HG03025 (cell line): ENCODE measurements around the gene DEPDC5.

Source experiments
- ATAC-seq: cut with Tn5 transposase; IDR thresholded peaks from one replicate; pipeline ENCODE4 v1.9.1; 2021; ENCODE audit warnings: mild to moderate bottlenecking, moderate library complexity; ENCODE audit not compliant: unreplicated experiment, low FRiP score

The DEPDC5 gene

DNA sequence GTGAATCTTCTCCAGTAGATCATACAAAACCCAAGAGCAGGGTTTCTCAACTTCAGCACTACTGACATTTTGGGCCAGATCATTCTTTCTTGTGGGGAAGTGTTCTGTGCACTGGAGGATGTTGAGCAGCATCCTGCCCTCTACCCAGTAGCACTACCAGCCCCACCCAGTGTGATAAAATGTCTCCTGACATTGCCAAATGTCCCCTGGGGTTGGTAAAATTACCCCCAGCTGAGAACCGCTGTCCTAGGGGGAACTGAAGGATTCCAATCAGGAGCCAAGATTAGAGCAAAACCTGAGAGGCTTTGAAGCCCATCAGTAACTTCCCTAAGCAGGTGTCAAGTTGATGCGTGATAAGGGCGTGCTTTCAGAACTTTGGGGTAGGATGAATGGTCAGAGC is 129.2 kb downstream of the DEPDC5 start:
- no peak for ATAC-seq

DNA sequence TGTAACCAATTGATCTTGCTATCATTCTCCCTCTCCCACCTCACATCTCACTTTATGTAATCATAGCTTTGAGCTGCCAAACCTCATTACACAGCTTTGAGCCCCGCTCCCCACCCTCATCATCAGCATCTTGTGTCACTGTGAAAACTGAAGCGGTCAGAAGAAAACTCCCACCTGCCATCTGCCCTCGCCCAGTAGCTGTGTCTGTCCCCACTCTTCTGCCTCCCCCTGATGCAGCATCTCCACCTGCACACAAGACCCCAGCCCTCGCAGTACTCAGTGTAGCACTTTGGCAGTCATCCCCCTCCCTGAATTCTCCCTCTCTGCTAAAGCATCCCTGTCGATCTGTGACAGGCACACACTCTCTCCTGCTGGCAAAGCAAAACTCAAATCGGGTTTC is 130.2 kb downstream of the DEPDC5 start:
- no peak for ATAC-seq

DNA sequence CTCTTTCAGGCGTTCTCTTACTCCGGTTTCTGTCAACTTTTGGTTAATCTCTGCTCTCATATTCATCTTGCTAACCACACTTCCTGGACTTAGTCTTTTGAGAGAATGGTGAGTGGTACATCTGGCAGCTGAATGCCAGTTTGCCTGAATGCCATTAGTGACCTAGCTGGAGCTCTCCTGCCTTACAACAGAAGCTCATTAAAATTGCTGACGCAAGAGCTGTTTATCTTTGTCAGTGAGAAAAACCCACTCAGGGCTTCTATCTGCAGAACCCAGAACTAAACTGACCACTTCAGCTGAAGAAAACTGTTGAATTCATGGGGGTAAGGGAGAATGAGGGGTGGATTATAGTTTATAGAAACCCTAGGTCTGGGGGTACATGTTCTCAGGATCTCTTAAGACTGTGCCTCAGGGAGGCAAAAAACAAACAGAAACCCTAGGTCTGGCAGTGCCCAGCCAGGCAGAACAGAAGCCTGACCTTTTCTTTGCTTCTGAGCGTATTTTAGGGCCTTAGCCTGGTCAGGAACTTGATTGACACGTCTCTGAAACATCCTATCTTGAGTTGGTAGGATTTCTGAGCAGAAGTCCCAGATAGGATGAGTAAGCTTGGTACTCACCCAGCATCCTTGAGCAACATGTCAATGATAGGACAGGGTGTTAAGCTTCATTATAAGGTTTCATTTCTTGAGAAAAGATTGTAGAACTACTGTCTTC is 137.7 kb downstream of the DEPDC5 start:
- no peak for ATAC-seq

DNA sequence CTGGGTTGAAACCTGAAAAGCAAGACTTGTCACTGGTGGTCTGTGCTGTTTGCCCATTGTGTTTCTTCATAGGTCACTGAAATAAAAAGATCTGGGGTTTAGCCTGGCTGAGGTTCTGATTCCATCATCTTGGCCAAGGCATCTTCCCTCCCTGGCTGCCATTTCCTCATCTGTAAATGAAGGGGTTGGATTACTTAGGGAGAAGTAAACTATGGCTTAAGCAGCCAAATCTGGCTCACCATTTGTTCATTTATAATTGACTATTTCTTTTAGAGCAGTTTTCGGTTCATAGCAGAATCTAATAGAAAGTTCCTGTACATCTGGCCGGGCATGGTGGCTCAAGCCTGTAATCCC is 138.2 kb downstream of the DEPDC5 start:
- no peak for ATAC-seq

DNA sequence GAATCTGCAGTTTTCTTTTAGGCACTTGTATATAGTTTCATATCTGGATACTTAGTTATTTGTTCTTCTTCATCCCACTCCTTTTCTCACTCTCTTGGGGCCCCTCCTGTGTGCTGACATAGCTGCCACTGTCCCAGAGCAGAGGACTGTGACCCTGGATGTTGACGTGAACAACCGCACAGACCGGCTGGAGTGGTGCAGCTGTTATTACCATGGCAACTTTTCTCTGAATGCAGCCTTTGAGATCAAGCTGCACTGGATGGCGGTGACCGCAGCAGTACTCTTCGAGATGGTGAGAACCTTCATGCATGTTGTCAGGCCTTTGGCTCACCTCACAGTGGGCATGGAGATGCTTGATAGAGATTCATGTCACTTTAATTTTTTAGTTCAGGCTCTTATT is 139.6 kb downstream of the DEPDC5 start:
- ATAC-seq = no peak

DNA sequence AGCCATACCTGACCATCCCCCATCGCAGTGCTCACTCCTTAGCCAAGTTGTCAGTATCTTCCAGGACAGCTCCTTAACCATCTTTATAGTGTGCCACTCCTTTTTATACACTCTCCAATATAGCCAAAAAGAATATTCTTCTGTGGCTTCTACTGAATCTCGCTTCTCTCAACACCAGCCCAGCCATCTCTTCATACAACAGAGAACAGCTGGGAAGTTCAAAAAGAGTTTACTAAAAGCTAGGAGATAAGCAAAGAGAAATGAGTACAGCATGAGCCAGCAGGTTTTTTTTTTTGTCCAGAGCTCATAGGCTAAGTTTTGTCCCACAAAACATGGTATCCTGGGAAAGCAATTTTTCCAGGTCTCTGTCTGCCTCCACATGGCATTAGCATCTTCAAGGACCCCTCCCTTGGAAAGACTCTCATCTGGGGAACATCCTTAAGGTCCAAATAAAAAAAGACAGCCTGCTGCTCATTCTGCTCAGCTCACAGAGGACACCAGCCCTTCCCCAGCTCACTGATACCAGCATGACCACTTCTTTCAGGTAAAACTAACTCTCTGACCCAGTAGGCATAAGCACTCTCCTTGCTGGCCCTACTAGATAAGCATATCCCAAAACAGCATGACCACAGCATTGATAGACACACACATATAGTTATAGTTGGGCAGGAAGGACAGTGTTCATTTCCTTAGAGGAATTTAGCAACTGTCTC is 141.7 kb downstream of the DEPDC5 start:
- no peak for ATAC-seq

DNA sequence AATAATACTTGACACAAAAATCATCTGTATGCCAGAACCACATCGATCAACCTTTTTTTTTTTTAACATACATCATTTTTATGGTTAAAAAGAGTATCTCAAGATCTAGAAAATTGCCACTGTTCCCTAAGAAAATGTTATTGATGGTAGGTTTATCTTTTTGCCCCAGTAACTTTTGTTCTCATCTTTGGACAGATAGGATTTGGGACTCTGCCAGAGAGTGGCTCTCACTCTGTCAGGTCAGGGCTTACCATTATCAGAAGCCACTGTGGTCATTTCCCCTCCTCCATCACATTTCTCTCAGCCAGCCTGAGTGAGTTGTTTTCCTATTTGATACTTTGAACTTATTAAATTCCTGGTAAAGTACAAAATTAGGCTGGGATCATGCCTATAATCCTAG is 142.7 kb downstream of the DEPDC5 start:
- ATAC-seq = no peak

DNA sequence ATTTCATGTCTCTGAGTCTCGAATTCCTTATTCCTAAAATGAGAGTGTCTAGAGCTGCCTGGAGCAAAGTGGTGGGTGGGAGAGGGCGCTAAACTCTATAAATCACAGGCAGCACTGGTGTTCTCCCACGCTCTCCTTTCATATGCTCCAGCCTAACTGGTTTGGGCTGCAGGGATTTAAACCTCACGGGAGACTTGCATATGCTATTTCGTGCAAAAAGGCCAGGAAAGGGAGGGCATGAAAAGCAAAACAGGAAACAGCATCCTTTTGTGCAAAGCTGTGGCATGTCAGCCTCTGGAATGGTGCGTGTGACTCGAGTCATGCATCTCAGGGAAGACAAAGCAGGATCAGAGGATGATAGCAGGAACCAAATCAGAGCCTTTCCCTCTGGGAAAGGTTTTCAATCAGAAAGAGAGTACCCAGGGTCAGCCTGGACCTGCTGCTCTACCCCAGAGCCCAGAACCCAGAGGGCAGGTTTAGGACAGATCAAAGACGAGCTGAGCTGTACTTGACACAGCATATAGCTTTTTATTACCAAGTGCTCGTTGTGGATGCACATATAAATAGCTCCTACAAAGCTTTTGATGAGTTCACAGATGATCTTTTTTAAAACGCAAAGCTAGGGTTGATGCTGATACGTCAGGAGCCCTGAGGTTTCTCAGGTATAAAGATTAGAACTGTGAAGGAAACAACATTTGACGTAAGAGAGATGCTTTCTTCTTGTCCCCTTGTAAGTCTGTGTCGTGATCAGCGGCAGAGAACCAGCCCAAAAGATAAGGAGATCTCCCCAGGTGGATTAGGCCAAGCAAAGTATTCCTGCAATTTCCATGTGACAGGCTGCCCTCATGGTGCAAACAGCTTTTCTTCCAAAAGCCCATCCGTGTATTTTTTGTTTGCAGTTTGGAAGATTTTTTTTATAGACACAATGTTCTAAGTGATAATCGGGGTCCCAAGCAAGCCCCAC is 144.3 kb downstream of the DEPDC5 start:
- ATAC-seq = no peak

DNA sequence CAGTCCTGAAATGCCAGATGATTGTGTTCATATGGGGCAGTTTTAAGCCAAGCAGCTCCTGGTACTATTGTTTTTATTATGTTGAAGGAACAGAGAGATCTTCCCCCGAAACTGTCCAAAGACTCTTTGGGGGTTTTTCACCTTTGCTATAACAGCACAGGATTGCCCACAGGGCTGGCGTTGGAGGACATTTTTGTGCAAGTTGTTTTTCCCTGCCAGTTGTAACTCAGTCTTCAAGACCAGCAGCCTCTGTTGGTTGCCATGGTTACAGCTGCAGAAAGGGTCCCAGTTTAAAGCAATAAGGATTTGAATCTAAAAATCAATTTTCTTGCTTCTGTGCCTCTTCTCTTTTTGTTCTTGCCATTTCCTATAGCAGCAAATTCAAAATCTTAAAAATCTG is 145.1 kb downstream of the DEPDC5 start:
- no peak for ATAC-seq

DNA sequence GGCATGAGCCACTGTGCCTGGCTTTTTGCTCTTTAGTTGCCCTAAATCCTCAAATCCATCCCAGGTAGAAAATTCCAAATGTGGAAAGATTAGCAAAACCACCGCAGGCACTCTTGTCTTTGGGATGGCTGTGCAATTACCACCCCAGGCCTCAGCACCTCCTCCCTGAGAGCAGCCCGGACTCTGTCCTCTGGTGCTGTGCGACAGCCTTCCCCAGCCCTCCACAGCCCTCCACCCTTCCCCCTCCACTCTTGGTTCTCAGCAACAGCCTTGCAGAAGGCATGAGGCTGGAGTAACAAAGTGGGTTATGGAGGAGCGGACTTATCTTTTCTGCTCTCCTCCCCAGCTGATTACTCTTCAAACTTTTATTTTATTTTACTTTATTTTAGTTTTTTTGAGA is 145.8 kb downstream of the DEPDC5 start:
- no peak for ATAC-seq

DNA sequence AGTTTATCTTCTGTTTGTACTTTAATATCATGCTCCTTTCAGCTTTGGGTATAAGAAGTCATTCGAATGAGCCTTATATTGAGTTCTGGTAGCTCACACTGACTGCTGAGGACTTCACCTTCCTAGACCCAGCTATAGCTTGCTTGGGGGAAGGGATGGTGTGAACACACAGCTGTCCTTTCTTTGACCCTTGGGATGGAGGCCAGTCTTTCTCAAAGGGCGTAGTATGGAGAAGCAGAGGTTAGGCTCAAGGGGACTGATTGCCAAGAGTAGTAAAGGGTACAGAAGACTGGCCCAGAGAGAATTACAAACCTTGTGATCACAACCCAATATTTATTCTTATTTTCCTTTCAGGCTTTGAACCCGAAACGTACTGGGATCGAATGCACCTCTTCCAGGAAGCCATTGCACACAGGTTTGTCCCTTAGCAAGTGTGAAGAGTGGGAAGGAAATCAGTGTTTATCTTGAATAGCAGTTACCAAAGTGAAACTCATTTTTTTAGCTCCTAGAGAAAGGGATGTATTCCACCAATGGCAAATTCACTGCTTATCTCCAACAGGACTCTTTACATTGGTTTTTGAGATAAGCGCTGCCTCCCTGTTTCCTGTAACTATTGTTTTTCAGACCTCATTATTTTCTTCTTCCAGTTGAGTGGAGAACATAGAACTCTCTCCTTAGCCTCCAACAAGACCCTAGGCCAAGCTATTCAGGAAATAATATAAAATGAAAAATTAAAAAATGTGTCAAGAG is 147.7 kb downstream of the DEPDC5 start:
- no peak for ATAC-seq

DNA sequence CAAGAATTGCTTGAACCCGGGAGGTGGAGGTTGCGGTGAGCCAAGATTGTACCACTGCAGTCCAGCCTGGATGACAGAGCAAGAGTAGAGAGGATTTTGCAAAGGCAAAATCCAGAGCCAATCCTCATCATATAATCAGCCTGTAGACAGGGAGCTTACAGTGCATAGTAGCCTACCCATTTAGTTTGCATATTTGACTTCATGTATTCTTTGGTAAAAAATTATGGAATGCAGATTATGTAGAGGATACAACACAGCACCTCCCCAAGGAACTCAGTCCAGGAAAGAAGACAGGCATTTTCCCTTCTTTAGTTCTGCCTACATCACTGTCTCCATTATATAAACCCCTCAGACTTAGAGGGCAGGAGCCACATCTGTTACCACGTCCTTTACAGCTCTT is 150.8 kb downstream of the DEPDC5 start:
- ATAC-seq = no peak

DNA sequence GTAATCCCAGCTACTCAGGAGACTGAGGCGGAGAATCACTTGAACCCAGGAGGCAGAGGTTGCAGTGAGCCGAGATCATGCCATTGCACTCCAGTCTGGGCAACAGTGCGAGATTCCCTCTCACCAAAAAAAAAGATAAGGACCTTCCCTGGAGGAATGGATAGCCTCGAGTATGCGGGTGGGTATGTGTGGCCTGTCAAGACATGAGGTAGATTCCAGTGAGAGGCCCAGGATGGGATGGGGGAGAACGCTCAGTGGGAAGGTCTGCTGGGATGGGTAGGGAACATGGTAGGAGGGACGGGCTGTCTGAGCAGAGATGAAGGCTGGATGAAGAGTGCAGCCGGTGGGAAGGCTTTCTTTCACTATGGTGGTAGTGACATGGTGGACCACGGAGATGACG is 151.5 kb downstream of the DEPDC5 start:
- no peak for ATAC-seq

DNA sequence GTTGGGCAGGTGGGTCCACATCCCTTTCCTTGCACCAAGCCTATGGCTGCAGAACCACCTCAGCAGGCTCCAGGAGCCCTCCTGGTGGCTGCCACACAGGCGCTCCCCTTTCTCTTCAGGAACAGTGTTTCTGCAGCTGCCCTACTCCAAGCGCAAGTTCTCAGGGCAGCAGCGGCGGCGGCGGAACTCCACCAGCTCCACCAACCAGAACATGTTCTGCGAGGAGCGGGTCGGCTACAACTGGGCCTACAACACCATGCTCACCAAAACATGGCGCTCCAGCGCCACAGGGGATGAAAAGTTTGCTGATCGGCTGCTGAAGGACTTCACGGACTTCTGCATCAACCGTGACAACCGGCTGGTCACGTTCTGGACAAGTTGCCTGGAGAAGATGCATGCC is 152.3 kb downstream of the DEPDC5 start:
- ATAC-seq = no peak

DNA sequence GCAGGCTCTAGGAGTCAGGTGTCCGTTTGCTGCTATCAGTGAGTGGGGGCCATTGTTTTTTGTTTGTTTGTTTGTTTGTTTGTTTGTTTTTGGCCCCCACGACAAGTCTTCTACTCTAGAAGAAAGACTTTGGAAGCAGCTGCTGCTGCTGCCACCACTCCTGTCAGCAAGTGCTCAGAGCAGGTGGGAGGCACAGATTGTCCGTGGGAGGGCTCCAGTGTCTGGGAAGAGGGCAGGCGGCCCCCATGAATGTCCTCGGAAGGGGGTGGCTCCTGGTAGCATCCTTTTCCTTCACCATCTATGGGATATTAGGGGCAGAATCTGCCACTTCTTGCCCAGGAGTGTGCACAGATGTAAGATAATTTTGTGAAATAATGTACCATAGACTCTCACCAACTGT is 152.8 kb downstream of the DEPDC5 start:
- no peak for ATAC-seq

DNA sequence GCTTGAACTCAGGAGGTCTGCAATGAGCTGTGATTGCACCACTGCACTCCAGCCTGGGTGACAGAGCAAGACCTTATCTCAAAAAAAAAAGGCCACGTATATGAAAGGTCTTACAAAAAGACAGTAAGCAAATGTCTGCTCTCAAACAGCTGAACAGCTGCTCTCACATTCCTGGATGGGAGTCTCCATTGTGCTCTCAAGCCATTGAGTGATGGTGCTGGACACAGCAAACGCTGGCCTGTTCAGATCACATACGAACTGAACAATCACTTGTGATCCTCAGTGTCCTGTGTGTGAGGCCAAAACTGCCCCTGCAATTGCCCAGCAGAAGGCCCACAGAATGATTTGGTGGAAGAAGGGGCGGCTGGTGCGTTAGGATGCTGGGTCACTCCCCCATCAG is 156.2 kb downstream of the DEPDC5 start:
- ATAC-seq = no peak

DNA sequence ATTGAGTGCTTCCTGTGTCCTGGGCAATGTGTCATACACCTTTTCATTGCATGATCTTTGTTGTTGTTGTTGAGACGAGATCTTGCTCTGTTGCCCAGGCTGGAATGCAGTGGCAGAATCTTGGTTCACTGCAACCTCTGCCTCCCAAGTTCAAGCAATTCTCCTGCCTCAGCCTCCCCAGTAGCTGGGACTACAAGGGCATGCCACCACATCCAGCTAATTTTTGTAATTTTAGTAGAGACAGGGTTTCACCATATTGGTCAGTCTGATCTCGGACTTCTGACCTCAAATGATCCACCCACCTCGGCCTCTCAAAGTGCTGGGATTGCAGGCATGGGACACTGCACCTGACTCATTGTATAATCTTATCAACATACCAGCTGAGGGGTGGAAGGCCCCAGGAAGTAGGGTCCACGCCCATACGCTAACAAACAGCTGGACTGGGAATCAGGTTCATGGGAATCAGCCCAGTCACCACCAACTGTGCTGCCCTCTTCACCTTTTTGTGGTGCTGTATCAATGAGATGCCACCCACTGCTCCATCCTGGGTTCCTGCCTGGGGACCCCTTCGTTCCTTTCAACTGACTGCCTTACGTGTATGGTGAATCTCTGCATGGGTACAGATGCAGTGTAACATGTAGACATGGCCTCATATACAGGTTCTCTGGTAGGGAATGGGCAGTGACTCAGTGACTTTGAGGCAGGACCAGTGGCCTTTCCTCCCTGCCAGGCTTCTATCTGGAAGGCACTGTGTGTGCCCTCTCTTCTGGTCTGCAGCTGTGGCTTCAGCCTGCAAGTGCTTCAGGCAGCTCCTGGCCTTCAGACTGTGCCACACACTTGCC is 158.0 kb downstream of the DEPDC5 start:
- ATAC-seq = no peak

DNA sequence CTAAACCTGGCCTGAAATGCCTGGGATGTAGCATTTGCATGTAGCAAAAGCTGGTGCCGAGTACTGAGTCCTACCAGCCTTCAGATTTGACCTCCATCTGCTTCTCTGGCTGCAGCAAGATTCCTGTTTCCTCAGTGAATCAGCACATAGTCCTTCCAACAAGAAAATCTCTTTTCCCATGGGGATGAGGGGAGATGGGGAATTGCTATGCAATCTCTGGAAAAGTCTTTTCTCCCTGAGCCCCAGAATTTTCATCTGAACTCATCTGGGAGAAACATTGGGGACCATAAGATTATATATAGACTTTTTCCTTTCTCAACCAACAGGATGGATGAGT is 158.6 kb downstream of the DEPDC5 start:
- no peak for ATAC-seq

DNA sequence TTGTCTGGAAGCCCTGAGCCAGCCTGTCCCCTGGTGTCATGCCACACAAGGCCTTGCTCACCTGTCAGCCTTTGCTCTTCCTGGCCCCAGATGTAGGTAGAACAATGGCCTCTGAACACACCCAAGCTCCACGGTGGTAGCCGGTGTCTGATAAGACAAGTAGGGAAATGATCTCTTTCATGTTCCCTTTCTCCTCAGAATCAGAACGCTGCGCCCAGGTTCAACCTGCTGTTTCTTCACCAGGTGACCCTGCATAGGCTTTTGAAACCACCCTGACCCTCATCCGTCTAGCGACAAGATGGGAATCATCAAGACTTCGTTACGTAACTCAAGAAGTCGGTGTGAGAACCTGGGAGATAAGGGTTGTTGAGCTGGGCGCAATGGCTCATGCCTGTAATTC is 161.8 kb downstream of the DEPDC5 start:
- no peak for ATAC-seq
